NCI-H2081 treated with DMSO at 0.1 percent for 48 hours (cell line): ENCODE data around the gene PPM1B.
"Not testable (repeated sequence)": the region's sequence is repeated elsewhere in the genome, so short reads cannot be mapped to it uniquely, and the experiment has no call there.

ENCODE experiments used
- DNase-seq: peaks from one replicate; lab custom pipeline; 2025; lab: John Stamatoyannopoulos, UW

The PPM1B gene

GRCh38 chr2:44163777-44164176, 4.9 kb upstream of the PPM1B start:
- no peak for DNase-seq

GRCh38 chr2:44164617-44165016, 4.1 kb upstream of the PPM1B start:
- no peak for DNase-seq

GRCh38 chr2:44166096-44166495, 2.6 kb upstream of the PPM1B start:
- no peak for DNase-seq

- DNase-seq = no peak
These were observed 1.3 kb upstream of the PPM1B start for GRCh38 chr2:44167311-44167907.

GRCh38 chr2:44167908-44168680, 581 bp upstream of the PPM1B start:
- DNase-seq = peak; percentile 100

GRCh38 chr2:44169155-44169898, 652 bp downstream of the PPM1B start:
- DNase-seq = peak; percentile 44

- no peak for DNase-seq
These were observed 1.6 kb downstream of the PPM1B start for GRCh38 chr2:44170311-44170717.

GRCh38 chr2:44171018-44171417, 2.3 kb downstream of the PPM1B start:
- DNase-seq = no peak

GRCh38 chr2:44171442-44171841, 2.8 kb downstream of the PPM1B start:
- DNase-seq = not testable (repeated sequence)

- no peak for DNase-seq
These were observed 3.9 kb downstream of the PPM1B start for GRCh38 chr2:44172576-44172975.

- no peak for DNase-seq
These were observed 10.3 kb downstream of the PPM1B start for GRCh38 chr2:44178950-44179349.

- no peak for DNase-seq
These were observed 13.0 kb downstream of the PPM1B start for GRCh38 chr2:44181648-44182047.

- DNase-seq = no peak
These were observed 15.4 kb downstream of the PPM1B start for GRCh38 chr2:44184106-44184505.

GRCh38 chr2:44186810-44187209, 18.1 kb downstream of the PPM1B start:
- DNase-seq = no peak

- DNase-seq = no peak
These were observed 18.6 kb downstream of the PPM1B start for GRCh38 chr2:44187251-44187650.

- no peak for DNase-seq
These were observed 20.0 kb downstream of the PPM1B start for GRCh38 chr2:44188696-44189095.

GRCh38 chr2:44189104-44189503, 20.4 kb downstream of the PPM1B start:
- no peak for DNase-seq

- DNase-seq = no peak
These were observed 21.9 kb downstream of the PPM1B start for GRCh38 chr2:44190526-44190925.

GRCh38 chr2:44191739-44192138, 23.1 kb downstream of the PPM1B start:
- DNase-seq = no peak

- no peak for DNase-seq
These were observed 24.0 kb downstream of the PPM1B start for GRCh38 chr2:44192646-44193045.

- no peak for DNase-seq
These were observed 27.0 kb downstream of the PPM1B start for GRCh38 chr2:44195714-44196113.

GRCh38 chr2:44197816-44198215, 29.1 kb downstream of the PPM1B start:
- no peak for DNase-seq

GRCh38 chr2:44200011-44200410, 31.3 kb downstream of the PPM1B start:
- DNase-seq = no peak
